Sigmoid colon (tissue), 4 donors: ENCODE measurements around the gene KCNH8.

Experiments
- CTCF ChIP-seq, 4 experiments: fragments of 450-650 bp in 3 of 4; fragments of 200-600 bp in 1 of 4; IDR thresholded peaks; one replicate each; pipeline ENCODE4 v1.5.1; 2016 to 2019; ENCODE audit warnings: antibody characterized with exemption in 4 of 4, mild to moderate bottlenecking in 3 of 4, moderate library complexity in 2 of 4
- EP300 ChIP-seq, 4 donors: sonication (generic); formaldehyde crosslinking; IDR thresholded peaks; one replicate each; pipeline ENCODE4 v1.6.1; 2017; ENCODE audit warnings: antibody characterized with exemption in 4 of 4
- POLR2A ChIP-seq, 2 donors: fragments of 450-650 bp; IDR thresholded peaks; one replicate each; pipeline ENCODE4 v1.6.1; 2016; ENCODE audit warnings: antibody characterized with exemption in 2 of 2, mild to moderate bottlenecking in 2 of 2, moderate library complexity in 2 of 2

- TF ChIP-seq CTCF (IDR thresholded peaks at IDR 0.05) = no peak
- TF ChIP-seq EP300 (IDR thresholded peaks at IDR 0.05) = no peak
- no peak for TF ChIP-seq POLR2A (IDR thresholded peaks at IDR 0.05)
Measured at GRCh38 chr3:19106307-19106706, 42.0 kb upstream of the KCNH8 start.
